GM18498 (cell line): ENCODE data around the gene PPP1R13L.
"Not testable (repeated sequence)": the region's sequence is repeated elsewhere in the genome, so short reads cannot be mapped to it uniquely, and the experiment has no call there.

ENCODE experiments used
- ATAC-seq: cut with Tn5 transposase; IDR thresholded peaks from one replicate; pipeline ENCODE4 v1.9.1; 2021; ENCODE audit warnings: mild to moderate bottlenecking, moderate library complexity; ENCODE audit not compliant: unreplicated experiment

The PPP1R13L gene

GRCh38 chr19:45348367-45349125 is 56.3 kb downstream of the PPP1R13L start:
- no peak for ATAC-seq

GRCh38 chr19:45347570-45348366 is 57.1 kb downstream of the PPP1R13L start:
- no peak for ATAC-seq

DNA sequence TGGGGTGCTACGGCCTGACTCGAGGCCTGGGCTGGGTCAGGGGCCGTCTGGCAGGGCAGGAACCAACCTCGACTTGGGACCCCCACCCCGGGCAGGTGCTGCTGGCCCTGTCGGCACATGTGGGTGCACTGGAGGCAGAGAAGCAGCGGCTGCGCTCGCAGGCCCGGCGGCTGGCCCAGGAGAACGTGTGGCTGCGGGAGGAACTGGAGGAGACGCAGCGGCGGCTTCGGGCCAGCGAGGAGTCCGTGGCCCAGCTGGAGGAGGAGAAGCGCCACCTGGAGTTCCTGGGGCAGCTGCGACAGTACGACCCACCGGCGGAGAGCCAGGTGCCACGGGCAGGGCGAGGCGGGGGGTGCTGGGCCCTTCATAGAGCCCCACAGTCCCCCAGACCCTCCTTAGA is 58.4 kb downstream of the PPP1R13L start:
- no peak for ATAC-seq

- ATAC-seq = no peak
Measured at GRCh38 chr19:45345506-45345860, 59.4 kb downstream of the PPP1R13L start.

GRCh38 chr19:45344621-45345505 is 60.0 kb downstream of the PPP1R13L start:
- no peak for ATAC-seq

GRCh38 chr19:45342911-45343310 is 62.0 kb downstream of the PPP1R13L start:
- no peak for ATAC-seq

GRCh38 chr19:45340899-45341453 is 63.9 kb downstream of the PPP1R13L start:
- no peak for ATAC-seq

DNA sequence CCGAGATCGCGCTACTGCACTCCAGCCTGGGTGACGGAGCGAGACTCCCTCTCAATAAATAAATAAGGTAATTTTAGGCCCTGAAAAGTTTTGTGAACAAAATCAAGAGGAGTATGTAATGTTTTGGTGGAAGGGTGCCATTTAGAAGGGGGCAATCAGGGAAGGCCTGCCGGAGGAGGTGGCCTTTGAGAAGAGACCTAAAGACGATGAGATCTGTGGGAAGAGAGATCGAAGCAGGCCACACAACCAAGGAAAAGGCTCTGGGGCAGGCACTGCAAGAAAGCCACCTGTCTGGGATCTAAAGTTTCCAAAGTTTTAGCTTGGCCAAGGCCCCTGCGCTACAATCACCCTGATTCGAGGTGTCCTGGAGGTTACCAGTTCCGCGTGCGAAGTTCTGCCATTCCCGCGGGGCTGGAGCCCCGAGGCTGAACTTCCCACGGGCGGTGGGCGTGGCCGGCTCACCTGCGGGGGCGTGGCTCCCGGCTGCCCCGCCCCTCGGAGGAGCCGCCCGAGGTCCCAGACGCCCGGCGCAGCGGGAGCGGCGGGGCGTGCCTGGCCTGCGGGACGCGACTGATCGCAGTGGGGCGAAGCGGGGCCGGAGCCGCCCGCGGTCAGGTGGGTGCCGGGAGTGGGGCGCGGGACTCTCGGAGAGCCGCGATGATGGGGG is 64.5 kb downstream of the PPP1R13L start, which contains the start of gene KLC3:
TSS of gene KLC3 (plus strand) at position 519 of the 667 bp plus-strand sequence. CDS start 4,792 bp downstream, outside the sequence.
- no peak for ATAC-seq

DNA sequence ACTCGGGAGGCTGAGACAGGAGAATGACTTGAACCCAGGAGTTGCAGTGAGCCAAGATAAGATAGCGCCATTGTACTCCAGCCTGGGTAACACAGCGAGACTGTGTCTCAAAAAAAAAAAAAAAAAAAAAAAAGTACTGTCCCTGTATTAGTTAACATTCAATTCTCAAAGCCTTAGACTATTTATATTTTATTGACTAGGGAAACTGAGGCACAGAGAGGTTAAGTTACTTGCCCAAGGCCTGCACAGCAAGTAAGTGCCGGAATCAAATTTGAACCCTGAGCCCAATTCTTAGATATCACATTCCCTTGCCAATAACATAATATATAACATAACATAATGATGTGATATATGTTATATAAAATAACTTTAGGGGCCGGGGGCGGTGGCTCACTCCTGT is 65.2 kb downstream of the PPP1R13L start:
- ATAC-seq = no peak

DNA sequence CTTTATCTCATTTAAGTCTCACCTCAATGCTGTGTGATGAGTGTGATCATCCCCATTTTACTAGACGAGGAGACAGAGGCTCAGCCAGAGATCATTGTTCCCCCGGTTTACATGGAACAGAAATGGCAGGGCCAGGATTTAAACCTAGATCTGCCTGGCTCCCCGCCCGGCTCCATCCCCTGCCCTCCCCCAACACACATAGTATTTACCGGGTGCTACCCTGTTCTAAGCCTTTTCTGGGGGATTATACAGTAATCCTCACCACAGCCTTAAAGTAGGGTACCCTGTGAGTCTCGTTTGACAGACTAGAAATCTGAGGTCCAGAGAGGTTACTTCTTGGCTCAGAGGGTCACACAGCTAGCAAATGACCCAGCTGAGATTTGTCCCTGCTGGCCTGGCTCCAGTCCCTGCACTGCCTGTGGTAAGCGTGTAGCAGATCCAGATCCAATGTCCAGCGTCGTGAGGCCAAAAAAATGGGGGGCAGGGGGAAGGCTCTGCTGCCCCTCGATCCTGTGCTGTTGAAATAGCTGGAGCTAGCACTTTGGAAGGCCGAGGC is 68.1 kb downstream of the PPP1R13L start:
- no peak for ATAC-seq

GRCh38 chr19:45334881-45335280 is 70.0 kb downstream of the PPP1R13L start:
- not testable (repeated sequence) for ATAC-seq

DNA sequence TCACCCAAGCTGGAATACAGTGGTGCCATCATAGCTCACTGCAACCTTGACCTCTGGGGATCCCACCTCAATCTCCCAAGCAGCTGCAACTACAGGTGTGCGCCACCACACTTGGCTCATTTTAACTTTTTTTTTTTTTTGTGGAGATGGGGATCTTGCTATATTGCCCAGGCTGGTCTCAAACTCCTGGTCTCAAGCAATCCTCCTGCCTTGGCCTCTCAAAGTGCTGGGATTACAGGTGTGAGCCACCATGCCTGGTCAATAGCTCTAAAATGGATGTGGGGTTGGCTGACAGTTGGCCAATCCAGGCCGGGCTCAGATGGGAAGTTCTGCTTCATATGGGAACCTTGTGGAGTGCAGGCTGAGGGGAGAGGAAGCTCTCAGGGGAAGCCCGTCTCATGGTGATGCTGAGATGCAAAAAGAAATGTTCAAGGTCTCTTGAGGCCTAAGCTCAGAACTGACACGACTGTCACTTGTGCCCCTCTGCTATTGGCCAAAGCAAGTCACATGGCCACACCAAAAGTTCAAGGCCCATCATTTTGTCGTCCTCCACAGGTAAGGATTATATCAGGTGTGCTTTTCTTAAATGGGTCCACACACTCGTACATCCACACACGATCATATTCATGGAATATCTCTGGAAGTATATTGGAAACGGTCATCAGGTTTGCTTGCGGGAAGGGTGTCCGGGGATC is 71.1 kb downstream of the PPP1R13L start:
- no peak for ATAC-seq

- ATAC-seq = no peak
Measured at GRCh38 chr19:45331411-45331810, 73.5 kb downstream of the PPP1R13L start.
